GM21447 (cell line): ENCODE measurements around the gene SUZ12.
"Not testable (repeated sequence)": the region's sequence is repeated elsewhere in the genome, so short reads cannot be mapped to it uniquely, and the experiment has no call there.

Source experiments
- ATAC-seq: cut with Tn5 transposase; IDR thresholded peaks from one replicate; pipeline ENCODE4 v1.9.1; 2021; ENCODE audit not compliant: unreplicated experiment

The SUZ12 gene

DNA sequence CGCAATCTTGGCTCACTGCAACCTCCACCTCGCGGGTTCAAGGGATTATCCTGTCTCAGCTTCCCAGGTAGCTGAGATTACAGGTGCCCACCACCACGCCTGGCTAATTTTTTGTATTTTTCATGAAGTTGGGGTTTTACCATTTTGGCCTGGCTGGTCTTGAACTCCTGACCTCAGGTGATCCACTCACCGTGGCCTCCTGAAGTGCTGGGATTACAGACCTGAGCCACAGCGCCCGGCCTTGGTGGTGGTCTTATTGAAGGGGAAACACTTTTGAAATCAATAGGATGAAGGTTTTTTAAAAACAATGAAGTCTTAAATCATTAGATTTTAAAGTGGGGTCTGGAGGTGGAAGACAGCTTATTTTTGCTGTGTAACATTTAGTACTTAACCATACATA, 5.6 kb downstream of the SUZ12 start:
- ATAC-seq: not testable (repeated sequence)

DNA sequence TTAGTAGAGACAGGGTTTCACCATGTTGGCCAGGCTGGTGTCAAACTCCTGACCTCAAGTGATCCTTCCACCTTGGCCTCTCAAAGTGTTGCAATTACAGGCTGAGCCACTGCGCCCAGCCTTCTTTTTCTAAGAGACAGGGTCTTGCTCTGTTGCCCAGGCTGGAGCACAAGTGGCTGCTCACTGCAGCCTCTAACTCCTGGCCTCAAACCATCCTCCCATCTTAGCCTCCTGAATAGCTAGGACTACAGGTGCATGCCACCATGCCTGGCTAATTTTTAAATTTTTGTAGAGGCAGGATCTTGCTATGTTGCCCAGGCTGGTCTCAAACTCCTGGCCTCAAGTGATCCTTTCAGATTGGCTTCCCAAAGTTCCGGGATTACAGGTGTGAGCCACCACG, 15.1 kb downstream of the SUZ12 start:
- ATAC-seq: not testable (repeated sequence)

DNA sequence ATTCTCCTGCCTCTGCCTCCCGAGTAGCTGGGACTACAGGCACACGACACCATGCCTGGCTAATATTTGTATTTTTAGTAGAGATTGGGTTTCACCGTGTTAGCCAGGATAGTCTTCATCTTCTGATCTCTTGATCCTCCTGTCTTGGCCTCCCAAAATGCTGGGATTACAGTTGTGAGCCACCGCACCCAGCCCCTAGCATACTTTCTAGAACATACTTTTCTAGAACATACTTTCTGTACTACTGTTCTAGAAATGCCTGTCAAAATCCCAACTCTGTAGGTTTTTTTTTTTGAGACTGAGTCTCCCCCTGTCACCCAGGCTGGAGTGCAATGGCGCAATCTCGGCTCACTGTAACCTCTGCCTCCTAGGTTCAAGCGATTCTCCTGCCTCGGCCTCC, 27.3 kb downstream of the SUZ12 start:
- ATAC-seq: not testable (repeated sequence)

GRCh38 chr17:31967648-31968047, 30.8 kb downstream of the SUZ12 start:
- no peak for ATAC-seq

DNA sequence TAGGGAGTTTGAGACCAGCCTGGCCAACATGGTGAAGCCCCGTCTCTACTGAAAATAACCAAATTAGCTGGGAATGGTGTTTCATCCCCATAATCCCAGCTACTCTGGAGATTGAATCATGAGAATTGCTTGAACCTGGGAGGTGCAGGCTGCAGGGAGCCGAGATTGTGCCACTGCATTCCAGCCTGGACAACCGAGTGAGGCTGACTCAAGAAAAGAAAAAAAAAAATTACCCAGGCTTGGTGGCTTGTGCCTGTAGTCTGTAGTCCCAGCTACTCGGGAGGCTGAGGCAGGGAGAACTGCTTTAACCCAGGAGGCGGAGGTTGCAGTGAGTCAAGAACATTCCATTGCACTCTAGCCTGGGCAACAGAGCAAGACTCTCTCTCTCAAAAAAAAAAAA, 33.6 kb downstream of the SUZ12 start:
- not testable (repeated sequence) for ATAC-seq

DNA sequence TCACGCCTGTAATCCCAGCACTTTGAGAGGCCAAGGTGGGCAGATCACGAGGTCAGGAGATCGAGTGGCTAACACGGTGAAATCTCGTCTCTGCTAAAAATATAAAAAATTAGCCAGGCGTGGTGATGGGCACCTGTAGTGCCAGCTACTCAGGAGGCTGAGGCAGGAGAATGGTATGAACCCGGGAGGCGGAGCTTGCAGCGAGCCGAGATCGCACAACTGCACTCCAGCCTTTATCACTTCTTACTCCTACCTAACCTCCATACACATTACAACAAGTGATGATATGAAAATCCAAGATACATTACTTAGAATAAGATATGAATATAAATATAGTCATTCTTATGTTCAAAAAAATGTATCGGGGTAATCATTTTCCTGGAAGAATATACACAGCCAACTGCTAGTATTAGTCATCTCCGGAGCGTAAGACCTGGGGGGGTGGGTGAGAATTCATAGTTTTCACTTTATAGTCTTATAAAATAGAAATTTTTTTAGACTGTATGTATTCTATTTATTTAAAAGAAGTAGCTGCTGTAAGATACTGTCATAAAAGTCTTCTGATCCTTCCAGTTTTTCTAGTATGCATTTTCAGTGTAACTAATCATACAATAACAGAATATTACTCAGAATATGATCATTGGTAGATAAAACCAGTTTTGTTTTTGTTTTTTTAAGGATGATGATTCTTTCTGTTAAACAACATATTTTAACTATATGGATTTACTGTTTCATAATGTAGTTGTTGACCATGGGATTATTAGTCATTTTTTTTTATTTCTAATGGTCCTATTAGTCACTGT, 37.7 kb downstream of the SUZ12 start:
- not testable (repeated sequence) for ATAC-seq

- ATAC-seq: not testable (repeated sequence)
These were observed 38.6 kb downstream of the SUZ12 start for GRCh38 chr17:31975391-31975790.

GRCh38 chr17:31991821-31992220, 55.0 kb downstream of the SUZ12 start:
- not testable (repeated sequence) for ATAC-seq

DNA sequence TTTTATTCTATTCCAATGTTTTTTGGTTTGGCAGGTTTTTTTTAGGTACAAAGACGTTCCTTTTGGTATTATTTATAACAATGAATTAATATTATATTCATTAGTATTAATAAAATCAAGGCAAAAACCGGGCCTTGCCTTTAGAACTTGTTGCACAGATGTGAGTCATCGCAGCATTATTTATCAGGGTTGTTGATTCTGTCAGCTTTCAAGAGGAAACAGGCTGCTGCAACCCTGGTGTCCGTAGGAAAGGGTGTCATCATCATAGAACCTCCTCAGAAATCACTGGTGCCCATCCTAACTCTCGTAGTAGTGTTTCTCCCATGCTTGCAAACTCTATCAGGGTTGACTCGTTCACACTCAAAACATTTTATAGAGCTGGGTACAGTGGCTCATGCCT, 60.2 kb downstream of the SUZ12 start:
- ATAC-seq: no peak

DNA sequence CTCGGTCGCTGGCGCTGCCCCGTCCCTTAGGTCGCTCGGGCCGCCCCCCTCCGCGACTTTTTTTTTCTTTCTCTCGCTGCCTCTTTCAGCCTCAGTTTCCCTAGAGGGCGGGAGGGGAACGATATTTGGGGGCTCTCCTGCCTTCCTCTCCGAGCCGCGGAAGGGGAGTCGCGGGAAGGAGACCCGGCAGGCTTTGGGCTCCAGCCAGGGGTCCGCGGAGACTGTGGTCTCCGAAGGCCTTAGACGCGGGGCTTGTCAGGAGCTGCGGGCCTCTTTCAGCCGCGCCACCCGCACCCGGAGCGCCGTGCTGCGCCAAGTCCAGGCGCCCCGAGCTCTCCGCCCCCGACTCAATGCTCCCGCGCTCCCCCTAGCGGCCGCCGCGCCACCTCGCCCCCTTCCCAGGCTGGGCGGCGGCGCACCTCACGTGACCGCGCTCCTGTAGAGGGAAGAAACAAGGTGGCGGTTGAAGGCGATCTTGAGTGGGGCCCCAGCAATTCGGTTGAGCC, 70.2 kb downstream of the SUZ12 start, which contains the start of gene LRRC37B:
Gene LRRC37B (plus strand): TSS at position 427 of the 506 bp plus-strand sequence. CDS start 14,010 bp downstream, outside the sequence.
- ATAC-seq: peak; percentile 81

DNA sequence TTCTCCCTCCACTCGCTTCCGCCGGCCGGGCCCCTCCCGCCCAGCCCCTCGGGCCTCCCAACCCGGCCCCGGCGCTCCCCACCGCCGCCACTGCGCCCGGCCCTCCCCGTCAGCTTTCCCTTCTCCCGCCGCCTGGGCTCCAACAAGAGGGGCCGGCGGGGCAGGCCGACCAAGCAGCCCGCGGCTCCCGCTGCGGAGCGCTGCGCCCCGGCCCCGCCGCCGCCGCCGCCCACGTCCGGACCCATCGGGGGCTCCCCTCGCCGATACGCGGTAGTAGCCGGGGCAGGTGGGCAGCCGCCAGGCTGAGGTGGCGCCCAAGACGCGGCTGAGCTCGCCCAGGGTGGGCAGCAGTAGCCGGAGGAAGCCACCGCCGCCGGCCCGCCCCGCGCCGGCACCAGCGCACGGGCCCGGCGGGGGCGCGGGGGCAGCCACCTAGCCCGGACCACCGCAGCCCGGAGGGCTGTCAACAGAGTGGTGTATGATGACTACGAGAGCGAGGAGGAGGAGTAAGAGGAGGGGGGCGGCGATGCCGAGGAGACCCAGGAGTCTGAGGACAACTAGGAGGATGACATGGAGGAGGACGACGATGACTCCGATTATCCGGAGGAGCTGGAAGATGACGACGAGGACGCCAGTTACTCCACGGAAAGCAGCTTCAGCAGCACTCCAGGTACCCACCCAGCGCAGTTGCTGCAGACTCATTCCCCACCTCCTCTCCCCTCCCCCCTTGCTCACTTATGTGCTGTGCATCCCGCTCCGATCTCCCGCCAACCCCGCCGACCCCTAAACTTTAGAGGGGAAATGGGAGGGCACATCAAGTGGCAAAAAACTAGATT, 70.9 kb downstream of the SUZ12 start:
- ATAC-seq: peak; percentile 41

DNA sequence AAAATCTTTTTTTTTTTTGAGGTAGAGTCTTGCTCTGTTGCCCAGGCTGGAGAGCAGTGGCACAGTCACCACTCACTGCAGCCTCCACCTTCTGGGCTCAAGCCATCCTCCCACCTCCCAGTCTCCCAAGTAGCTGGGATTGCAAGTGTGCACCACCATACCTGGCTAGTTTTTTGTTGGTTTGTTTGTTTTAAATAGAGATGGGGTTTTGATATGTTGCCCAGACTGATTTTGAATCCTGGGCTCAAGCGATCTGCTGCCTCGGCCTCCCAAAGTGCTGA, 72.4 kb downstream of the SUZ12 start:
- ATAC-seq: no peak

DNA sequence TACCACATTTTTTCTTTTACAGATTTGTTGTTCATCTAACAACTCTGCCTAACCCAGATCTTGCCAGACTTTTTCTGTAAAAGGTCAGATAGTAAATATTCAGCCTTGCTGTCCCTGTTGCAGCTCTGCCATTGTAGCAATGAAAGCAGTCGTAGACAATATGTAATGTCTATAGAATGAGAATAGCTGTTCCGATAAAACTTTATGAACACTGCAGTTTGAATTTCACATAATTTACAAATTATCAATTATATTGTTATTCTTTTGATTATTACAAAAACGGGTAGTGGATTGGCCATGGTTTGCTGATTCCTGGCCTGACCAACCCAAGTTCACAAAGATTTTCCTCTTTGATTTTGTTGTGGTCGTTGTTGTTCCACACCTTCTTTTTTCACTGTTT, 73.3 kb downstream of the SUZ12 start:
- ATAC-seq: no peak

DNA sequence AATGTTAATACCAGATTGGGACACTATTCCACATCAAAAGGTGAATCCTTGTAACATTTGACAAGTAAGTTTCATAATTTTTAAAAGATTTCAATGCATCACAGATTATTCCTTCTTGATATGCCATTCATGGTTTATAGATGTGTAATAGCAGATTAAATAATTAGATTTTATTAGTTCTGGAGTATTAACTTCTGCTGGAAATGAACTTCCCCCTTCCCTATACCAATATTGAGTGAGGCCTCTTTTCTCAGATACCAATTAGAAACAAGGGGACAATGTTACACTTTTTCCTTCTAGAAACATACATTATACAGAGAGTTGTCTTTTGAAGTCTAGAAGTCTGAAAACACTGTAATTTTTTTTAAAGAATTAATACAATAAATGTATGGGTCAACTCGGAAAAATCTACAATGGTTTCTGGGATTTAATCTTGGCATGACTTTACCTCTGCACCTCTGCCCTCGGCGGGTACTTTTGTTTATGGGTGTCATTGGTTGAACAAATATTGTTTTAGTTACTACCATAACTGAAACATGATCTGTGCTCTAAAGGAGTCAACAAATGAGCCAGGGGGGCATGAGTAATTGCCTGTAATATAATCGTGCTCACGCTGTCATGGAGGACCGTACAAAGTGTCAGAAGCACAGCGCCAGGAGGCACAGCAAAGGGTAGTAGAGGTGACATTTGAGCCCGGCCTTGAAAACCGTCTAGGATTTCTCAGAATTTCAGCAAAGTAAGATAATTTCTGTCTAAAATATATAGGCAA, 78.6 kb downstream of the SUZ12 start:
- no peak for ATAC-seq

DNA sequence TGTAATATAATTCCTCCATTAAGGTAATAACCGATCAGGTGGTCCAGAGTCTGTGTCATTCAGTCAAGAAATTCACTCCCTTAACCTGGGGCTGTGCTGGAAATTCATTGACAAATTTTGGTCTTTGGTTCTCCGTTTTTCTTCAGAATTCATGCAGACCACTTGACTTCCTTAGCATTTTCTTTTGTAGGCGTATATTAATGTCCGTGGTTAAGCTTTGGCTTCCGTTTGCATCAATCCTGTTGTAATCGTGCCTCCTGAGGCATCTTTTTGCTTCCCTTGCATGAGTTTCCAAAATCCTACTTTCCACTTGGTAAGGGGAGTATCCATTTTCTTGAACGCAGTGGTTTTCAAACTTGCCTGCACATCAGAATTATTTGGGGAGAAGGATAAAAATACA, 79.4 kb downstream of the SUZ12 start:
- no peak for ATAC-seq

GRCh38 chr17:32019228-32019627, 82.4 kb downstream of the SUZ12 start:
- ATAC-seq: no peak

- no peak for ATAC-seq
These were observed 84.3 kb downstream of the SUZ12 start for GRCh38 chr17:32020943-32021614.

DNA sequence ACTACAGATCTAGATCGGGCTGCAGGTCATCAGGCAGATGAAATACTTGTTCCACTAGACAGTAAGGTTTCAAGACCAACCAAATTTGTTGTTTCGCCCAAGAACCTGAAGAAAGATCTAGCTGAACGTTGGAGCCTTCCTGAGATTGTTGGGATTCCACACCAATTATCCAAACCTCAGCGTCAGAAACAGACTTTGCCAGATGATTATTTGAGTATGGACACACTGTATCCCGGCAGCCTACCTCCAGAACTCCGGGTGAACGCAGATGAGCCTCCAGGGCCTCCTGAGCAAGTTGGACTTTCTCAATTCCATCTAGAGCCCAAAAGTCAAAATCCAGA, 84.8 kb downstream of the SUZ12 start:
- no peak for ATAC-seq

DNA sequence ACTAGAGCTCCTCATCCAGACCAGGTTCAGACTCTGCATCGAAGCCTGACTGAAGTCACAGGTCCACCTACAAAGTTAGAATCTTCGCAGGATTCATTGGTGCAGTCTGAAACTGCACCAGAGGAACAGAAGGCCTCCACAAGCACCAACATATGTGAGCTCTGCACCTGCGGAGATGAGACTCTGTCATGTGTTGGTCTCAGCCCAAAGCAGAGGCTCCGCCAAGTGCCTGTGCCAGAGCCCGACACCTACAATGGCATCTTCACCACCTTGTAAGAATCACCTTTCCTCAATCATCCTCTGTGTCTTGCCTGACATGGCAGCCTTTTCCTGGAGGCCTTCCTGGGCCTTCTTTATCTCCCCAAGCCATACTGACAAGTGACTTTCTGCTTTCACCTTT, 85.7 kb downstream of the SUZ12 start:
- not testable (repeated sequence) for ATAC-seq

DNA sequence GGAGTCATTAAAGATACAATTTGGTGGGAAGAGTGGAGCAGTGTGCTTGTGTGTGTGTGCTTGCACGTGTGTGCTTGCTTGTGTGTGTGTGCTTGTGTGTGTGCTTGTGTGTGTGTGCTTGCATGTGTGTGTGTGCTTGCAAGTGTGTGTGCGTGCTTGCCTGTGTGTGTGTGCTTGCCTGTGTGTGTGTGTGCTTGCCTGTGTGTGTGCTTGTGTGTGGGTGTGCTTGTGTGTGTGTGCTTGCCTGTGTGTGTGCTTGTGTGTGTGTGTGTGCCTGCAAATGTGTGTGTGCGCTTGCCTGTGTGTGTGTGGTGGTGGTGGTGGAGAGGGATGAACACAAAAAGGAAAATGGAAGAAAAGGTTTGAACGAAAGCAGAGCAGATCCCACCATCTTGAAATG, 90.5 kb downstream of the SUZ12 start:
- not testable (repeated sequence) for ATAC-seq

- no peak for ATAC-seq
These were observed 96.4 kb downstream of the SUZ12 start for GRCh38 chr17:32033223-32033622.
